Coronary artery (tissue), 2 donors: Measurements from ENCODE around the gene EPHA4.

ENCODE experiments used
- DNase-seq: peaks from one replicate; pipeline ENCODE4 v3.0.0-alpha.2; 2017; ENCODE audit warnings: low spot score
- H3K27ac ChIP-seq, 2 donors: fragments of 200-600 bp; sonication (generic); one replicate each; pipeline ENCODE4 v1.5.1; 2016 to 2019
- H3K4me3 ChIP-seq: fragments of 200-600 bp; sonication (generic); 2 replicates; pipeline ENCODE4 v1.5.1; 2016; ENCODE audit warnings: mild to moderate bottlenecking, moderate library complexity
- TF ChIP-seq, protein P1 (sequence below): fragments of 200-600 bp; sonication (generic); IDR thresholded peaks from one replicate; pipeline ENCODE4 v1.5.1; 2019; ENCODE audit warnings: antibody characterized with exemption

EPHA4 gene

DNA sequence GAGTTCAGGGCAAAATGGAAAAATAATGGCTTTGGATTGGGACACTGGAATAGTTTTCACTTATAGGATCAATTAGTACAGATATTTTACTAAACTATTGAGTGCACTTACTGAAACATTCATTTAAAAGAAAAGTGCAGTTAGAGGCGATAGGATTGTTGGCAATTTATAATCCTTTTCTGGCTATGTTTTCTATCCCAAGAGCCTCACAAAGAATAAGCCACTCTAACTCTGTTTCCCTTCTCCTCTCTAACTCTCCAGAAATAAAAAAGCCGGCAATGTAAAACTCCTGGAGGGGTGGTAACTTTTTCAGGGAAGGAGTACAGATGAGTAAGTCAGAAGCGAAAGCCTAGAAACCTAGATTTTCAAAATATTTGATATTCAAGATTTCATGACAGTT lies 91.3 kb downstream of the EPHA4 start:
- DNase-seq, result no peak
- TF ChIP-seq, protein P1, sequence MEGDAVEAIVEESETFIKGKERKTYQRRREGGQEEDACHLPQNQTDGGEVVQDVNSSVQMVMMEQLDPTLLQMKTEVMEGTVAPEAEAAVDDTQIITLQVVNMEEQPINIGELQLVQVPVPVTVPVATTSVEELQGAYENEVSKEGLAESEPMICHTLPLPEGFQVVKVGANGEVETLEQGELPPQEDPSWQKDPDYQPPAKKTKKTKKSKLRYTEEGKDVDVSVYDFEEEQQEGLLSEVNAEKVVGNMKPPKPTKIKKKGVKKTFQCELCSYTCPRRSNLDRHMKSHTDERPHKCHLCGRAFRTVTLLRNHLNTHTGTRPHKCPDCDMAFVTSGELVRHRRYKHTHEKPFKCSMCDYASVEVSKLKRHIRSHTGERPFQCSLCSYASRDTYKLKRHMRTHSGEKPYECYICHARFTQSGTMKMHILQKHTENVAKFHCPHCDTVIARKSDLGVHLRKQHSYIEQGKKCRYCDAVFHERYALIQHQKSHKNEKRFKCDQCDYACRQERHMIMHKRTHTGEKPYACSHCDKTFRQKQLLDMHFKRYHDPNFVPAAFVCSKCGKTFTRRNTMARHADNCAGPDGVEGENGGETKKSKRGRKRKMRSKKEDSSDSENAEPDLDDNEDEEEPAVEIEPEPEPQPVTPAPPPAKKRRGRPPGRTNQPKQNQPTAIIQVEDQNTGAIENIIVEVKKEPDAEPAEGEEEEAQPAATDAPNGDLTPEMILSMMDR, result no peak

GRCh38 chr2:221480163-221480562 lies 91.9 kb downstream of the EPHA4 start:
- no peak for DNase-seq
- no peak overlapping the region for H3K27ac ChIP-seq
- TF ChIP-seq, protein P1, result no peak
- no peak overlapping the region for H3K4me3 ChIP-seq

More for the DNA sequence above, 91.3 kb downstream of the EPHA4 start:
- Histone ChIP-seq H3K4me3 (no peak overlapping the region), H3K27ac (no peak overlapping the region)

GRCh38 chr2:221478485-221478863 lies 93.6 kb downstream of the EPHA4 start:
- H3K27ac ChIP-seq, result no peak overlapping the region
- H3K4me3 ChIP-seq, result no peak overlapping the region
- TF ChIP-seq, protein P1, result no peak
- DNase-seq, result no peak

- no peak overlapping the region for H3K4me3 ChIP-seq
- DNase-seq, result no peak
- TF ChIP-seq, protein P1, result no peak
- no peak overlapping the region for H3K27ac ChIP-seq
These were observed 94.2 kb downstream of the EPHA4 start for GRCh38 chr2:221477714-221478484.

GRCh38 chr2:221476195-221476594 lies 95.9 kb downstream of the EPHA4 start:
- Histone ChIP-seq H3K27ac (no peak overlapping the region), H3K4me3 (no peak overlapping the region)
- TF ChIP-seq, protein P1, result no peak
- DNase-seq, result no peak

DNA sequence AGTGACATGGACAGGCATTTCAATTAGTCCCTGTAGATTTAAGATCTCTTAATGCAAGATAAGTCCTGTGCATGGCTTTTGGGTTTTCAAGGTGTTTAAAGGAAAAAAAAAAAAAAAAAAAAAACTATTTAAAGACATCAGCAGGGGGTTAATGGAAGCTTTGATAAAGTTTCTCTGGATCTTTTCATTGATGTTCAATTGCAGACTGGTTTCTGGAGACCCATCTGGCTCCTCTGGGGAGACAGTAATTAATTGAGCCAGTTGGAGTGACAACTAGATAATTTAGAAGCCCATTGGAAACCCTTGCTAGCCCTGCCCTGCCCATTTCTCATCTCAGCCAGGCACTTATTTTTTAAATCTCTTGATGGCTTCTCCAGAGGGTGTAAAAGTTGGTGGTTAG lies 98.7 kb downstream of the EPHA4 start:
- Histone ChIP-seq H3K4me3 (no peak overlapping the region), H3K27ac (no peak overlapping the region)
- TF ChIP-seq, protein P1, result no peak

GRCh38 chr2:221468317-221468716 lies 103.8 kb downstream of the EPHA4 start:
- TF ChIP-seq, protein P1, result no peak
- DNase-seq, result no peak
- no peak overlapping the region for H3K4me3 ChIP-seq
- no peak overlapping the region for H3K27ac ChIP-seq

More for the DNA sequence above, 98.7 kb downstream of the EPHA4 start:
- no peak for DNase-seq
